Measurements from ENCODE around the gene CRYBG3. TPM values are rescaled to one million over a fixed set of nuclear protein-coding genes. Genes with fewer than 3 reads are reported as not detected.
A peak's percentile ranks its signal among the peaks of the same experiment; 100 is the strongest.

The CRYBG3 gene
- total and polyA plus RNA-seq, 4 donors, result 1.1 to 9.5 (median 2.5) TPM

- peaks cover 0 to 6% (median 2%) of the 10 kb centered on the region in 4 donors for H3K36me3 ChIP-seq (ENCODE audit: control insufficient read depth in 4 of 4, insufficient read depth in 3 of 4, low read depth in 1 of 4, low read length in 3 of 4)
- no peaks in the 10 kb centered on the region for H3K4me1 ChIP-seq (ENCODE audit: control insufficient read depth in 4 of 4, insufficient read depth in 4 of 4, low read length in 3 of 4)
- H3K9me3 ChIP-seq (ENCODE audit: control insufficient read depth in 4 of 4, low read length in 3 of 4), result no peaks in the 10 kb centered on the region
- 81% methylated on average over 3 of the region's 3 CpGs for WGBS
- H3K27ac ChIP-seq (ENCODE audit: low read depth in 1 of 2, low read length in 2 of 2), result no peak overlapping the region
- no peaks in the 10 kb centered on the region for H3K27me3 ChIP-seq (ENCODE audit: control insufficient read depth in 4 of 4, insufficient read depth in 4 of 4, low read length in 3 of 4)
- TF ChIP-seq, protein P1, sequence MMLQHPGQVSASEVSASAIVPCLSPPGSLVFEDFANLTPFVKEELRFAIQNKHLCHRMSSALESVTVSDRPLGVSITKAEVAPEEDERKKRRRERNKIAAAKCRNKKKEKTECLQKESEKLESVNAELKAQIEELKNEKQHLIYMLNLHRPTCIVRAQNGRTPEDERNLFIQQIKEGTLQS (IDR thresholded peaks at IDR 0.05), result no peak
- TF ChIP-seq GABPA (IDR thresholded peaks at IDR 0.05 in 1 of 2, conservative IDR thresholded peaks at IDR 0.05 in 1 of 2) (no peak), FOXA2 (IDR thresholded peaks at IDR 0.05) (no peak), HNF4G (IDR thresholded peaks at IDR 0.05) (no peak), FOXA1 (IDR thresholded peaks at IDR 0.05) (no peak), REST (IDR thresholded peaks at IDR 0.05) (no peak), RAD21 (IDR thresholded peaks at IDR 0.05) (no peak), YY1 (IDR thresholded peaks at IDR 0.05) (no peak), EGR1 (IDR thresholded peaks at IDR 0.05; ENCODE audit: low read depth in 2 of 2) (no peak), CTCF (IDR thresholded peaks at IDR 0.05; ENCODE audit: low read depth, low read length, missing input control) (no peak)
- TF ChIP-seq, protein P2, sequence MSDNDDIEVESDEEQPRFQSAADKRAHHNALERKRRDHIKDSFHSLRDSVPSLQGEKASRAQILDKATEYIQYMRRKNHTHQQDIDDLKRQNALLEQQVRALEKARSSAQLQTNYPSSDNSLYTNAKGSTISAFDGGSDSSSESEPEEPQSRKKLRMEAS (IDR thresholded peaks at IDR 0.05), result no peak
- TF ChIP-seq, protein P3, sequence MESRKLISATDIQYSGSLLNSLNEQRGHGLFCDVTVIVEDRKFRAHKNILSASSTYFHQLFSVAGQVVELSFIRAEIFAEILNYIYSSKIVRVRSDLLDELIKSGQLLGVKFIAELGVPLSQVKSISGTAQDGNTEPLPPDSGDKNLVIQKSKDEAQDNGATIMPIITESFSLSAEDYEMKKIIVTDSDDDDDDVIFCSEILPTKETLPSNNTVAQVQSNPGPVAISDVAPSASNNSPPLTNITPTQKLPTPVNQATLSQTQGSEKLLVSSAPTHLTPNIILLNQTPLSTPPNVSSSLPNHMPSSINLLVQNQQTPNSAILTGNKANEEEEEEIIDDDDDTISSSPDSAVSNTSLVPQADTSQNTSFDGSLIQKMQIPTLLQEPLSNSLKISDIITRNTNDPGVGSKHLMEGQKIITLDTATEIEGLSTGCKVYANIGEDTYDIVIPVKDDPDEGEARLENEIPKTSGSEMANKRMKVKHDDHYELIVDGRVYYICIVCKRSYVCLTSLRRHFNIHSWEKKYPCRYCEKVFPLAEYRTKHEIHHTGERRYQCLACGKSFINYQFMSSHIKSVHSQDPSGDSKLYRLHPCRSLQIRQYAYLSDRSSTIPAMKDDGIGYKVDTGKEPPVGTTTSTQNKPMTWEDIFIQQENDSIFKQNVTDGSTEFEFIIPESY (IDR thresholded peaks at IDR 0.05), result no peak
- H3K4me3 ChIP-seq (ENCODE audit: low read depth in 1 of 3, low read length in 3 of 3), result no peak overlapping the region
- DNase-seq (ENCODE audit: low spot score), result no peak
- H3K9ac ChIP-seq (ENCODE audit: low read depth in 1 of 2, low read length in 2 of 2), result no peak overlapping the region
Observed at GRCh38 chr3:97871186-97871585, 49.4 kb downstream of the CRYBG3 start.

- no peak for DNase-seq (ENCODE audit: low spot score)
Observed at GRCh38 chr3:97871801-97872524, 50.2 kb downstream of the CRYBG3 start.

More at GRCh38 chr3:97871801-97872524, 50.2 kb downstream of the CRYBG3 start:
- TF ChIP-seq GABPA (IDR thresholded peaks at IDR 0.05 in 1 of 2, conservative IDR thresholded peaks at IDR 0.05 in 1 of 2) (no peak), JUND (IDR thresholded peaks at IDR 0.05) (peak; percentile 33 to 43), FOXA1 (IDR thresholded peaks at IDR 0.05) (no peak), TAF1 (conservative IDR thresholded peaks at IDR 0.05) (no peak)
- H3K27ac ChIP-seq (ENCODE audit: low read depth in 1 of 2, low read length in 2 of 2), result no peak overlapping the region
- no peaks in the 10 kb centered on the region for H3K27me3 ChIP-seq (ENCODE audit: control insufficient read depth in 4 of 4, insufficient read depth in 4 of 4, low read length in 3 of 4)
- no peaks in the 10 kb centered on the region for H3K9me3 ChIP-seq (ENCODE audit: control insufficient read depth in 4 of 4, low read length in 3 of 4)
- H3K36me3 ChIP-seq (ENCODE audit: control insufficient read depth in 4 of 4, insufficient read depth in 3 of 4, low read depth in 1 of 4, low read length in 3 of 4), result peaks cover 0 to 6% (median 2%) of the 10 kb centered on the region in 4 donors
- WGBS, result 74% methylated on average over 6 of the region's 6 CpGs
- no peak overlapping the region for H3K4me3 ChIP-seq (ENCODE audit: low read depth in 1 of 3, low read length in 3 of 3)
- no peaks in the 10 kb centered on the region for H3K4me1 ChIP-seq (ENCODE audit: control insufficient read depth in 4 of 4, insufficient read depth in 4 of 4, low read length in 3 of 4)
- no peak overlapping the region for H3K9ac ChIP-seq (ENCODE audit: low read depth in 1 of 2, low read length in 2 of 2)
